RPMI7951 (cell line): Measurements from ENCODE around the gene PPP1R13B. TPM values are rescaled to one million over a fixed set of nuclear protein-coding genes. Genes with fewer than 3 reads are reported as not detected.
A peak's percentile ranks its signal among the peaks of the same experiment; 100 is the strongest.

Source experiments
- DNase-seq: peaks from one replicate; pipeline ENCODE4 v3.0.0-alpha.2; 2012; ENCODE audit warnings: low read depth
- total RNA-seq: library from RNA; depleted of rRNA; stranded (reverse); fragments of >200 nt; shearing (Covaris generic); gene quantifications from 2 replicates; pipeline ENCODE4 v1.2.3, GENCODE V29; 2014

Gene PPP1R13B
- total RNA-seq, 1 experiment from 2014 or later: 1.6 TPM

GRCh38 chr14:103732868-103733620 is 114.3 kb downstream of the PPP1R13B start:
- no peak for DNase-seq

- no peak for DNase-seq
These were observed 115.2 kb downstream of the PPP1R13B start for GRCh38 chr14:103731916-103732867.

DNA sequence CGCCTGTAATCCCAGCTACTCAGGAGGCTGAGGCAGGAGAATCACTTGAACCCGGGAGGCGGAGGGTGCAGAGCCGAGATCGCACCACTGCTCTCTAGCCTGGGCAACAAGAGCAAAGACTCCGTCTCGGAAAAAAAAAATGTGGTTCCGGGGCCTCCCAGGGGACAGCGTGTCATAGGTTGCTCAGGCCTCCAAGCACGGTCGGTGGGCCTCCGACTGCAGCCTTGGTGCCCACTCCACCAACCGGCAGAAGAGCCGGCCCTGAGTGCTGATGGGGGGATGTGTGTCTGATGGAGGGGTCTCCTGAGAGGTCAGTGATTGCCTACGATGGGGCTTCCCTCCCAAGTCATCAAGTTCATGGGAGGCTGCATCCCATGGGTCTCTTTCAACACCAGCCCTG is 115.9 kb downstream of the PPP1R13B start:
- no peak for DNase-seq

- DNase-seq: no peak
These were observed 116.8 kb downstream of the PPP1R13B start for GRCh38 chr14:103730490-103731035.

- DNase-seq: no peak
These were observed 117.6 kb downstream of the PPP1R13B start for GRCh38 chr14:103729496-103730448.

GRCh38 chr14:103728721-103729120 is 118.7 kb downstream of the PPP1R13B start:
- no peak for DNase-seq

- no peak for DNase-seq
These were observed 119.2 kb downstream of the PPP1R13B start for GRCh38 chr14:103728141-103728540.

- no peak for DNase-seq
These were observed 119.9 kb downstream of the PPP1R13B start for GRCh38 chr14:103727313-103727980.

GRCh38 chr14:103726474-103726873 is 120.9 kb downstream of the PPP1R13B start:
- DNase-seq: no peak

- no peak for DNase-seq
These were observed 121.5 kb downstream of the PPP1R13B start for GRCh38 chr14:103725739-103726395.

DNA sequence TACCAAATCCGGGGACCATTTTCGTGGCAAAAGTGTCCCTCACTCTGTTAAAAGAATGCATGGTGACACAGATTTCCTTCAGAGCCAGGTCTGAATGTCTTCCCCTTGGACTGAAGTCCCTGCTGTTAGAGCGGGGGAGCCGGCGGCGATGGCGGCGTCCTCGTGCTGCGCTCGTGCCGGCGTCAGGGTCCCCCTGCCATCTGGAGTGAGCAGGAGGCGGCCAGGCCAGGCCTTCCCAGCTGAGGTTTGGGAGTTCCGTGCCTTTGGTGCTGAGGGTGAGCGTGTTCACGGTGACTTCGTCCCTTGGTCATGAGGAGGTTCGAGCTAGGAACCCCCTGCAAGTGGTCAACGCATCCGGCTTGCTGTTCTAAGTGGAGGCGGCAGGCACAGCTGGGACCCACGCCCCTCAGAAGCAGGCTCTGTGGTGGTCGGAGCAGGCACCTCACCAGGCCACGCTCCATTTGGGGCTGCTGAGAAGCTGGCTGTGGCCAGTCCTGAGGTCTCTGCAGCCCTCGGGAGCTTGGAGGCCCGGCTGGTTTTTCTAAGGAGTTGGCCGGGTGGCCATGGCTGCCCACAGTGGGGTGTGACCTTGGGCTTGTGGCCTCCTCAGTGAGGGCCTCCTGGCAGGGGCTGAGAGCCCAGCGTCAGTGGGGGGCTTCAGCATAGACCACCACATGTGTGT is 122.2 kb downstream of the PPP1R13B start:
- no peak for DNase-seq

DNA sequence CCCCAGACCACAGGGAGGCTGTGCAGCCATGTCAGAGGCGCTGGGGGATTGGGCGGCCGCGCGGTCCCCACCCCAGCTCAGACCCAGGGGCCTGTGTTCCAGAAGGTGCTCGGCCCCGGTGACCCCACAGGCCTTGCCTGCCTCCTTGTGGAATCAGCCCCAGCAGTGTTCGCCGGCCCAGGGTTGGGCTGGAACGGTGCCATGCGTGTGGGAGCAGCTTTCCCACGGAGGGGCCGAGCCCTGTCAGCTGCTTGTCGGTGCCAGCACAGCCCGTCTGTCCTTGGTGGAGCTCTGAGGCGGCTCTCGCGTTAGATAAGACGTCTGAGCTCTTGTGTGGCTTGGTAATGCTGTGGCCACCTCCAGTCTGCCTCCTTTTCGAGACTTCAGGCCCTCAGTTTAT is 123.3 kb downstream of the PPP1R13B start:
- no peak for DNase-seq

GRCh38 chr14:103723748-103724081 is 123.7 kb downstream of the PPP1R13B start:
- DNase-seq: no peak

GRCh38 chr14:103721334-103722120 is 125.8 kb downstream of the PPP1R13B start:
- no peak for DNase-seq

- no peak for DNase-seq
These were observed 127.6 kb downstream of the PPP1R13B start for GRCh38 chr14:103719751-103720150.

- no peak for DNase-seq
These were observed 128.8 kb downstream of the PPP1R13B start for GRCh38 chr14:103718572-103718971.

GRCh38 chr14:103716899-103717411 is 130.4 kb downstream of the PPP1R13B start:
- DNase-seq: no peak

DNA sequence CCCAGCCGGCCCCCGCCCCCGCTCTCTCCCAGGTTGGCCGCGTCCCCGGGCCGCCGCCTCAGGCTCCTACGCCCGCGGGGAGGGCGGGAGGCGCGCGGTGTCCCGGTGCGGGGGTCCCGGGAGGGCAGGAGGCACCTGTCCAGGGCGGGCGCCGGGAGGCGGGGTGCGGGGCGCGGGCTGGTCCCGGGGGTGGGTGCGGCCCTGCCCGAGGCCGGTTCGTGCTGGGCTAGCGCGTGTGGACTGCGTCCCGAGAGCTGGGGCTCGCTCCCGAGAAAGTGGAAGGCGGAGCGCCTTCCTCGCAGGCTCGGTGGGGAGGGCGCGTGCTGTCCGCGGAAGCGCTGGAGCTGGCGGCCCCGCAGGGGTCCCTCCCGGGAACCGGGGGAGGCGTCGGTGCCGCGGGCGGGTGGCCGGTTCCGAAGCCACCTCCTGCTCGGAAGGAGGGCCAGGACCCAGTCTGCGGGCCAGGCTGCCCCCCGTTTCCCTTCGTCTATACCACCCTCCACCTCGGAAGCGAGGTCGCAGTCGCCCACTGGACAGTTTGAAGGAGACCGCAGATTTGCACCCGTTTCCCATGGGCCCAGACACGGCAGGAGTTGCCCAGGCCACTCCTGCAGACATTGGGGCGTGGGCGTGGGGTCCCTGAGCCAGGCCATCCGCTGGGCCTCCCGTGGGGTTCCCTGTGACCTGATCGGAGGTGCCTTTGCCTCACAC is 131.1 kb downstream of the PPP1R13B start:
- DNase-seq: peak; percentile 17
